Thymus (tissue), 11 donors: ENCODE results near the gene GRIA1. TPM values are rescaled to one million over a fixed set of nuclear protein-coding genes. Genes with fewer than 3 reads are reported as not detected.

Source experiments
- DNase-seq, 9 donors: peaks; one replicate each; pipeline ENCODE4 v3.0.0-alpha.2; 2013; ENCODE audit warnings: low spot score in 9 of 9, low read depth in 6 of 9, missing footprints in 1 of 9
- H3K27ac ChIP-seq, 2 donors: one replicate each; pipeline ENCODE4 v1.5.1; 2013; ENCODE audit warnings: control low read depth in 1 of 2, low read depth in 1 of 2, low read length in 1 of 2, mild to moderate bottlenecking in 1 of 2, moderate library complexity in 1 of 2
- H3K27me3 ChIP-seq, 2 donors: one replicate each; pipeline ENCODE4 v1.5.1; 2013; ENCODE audit warnings: low read length in 1 of 2; ENCODE audit not compliant: control insufficient read depth in 2 of 2, insufficient read depth in 1 of 2
- H3K36me3 ChIP-seq, 2 donors: one replicate each; pipeline ENCODE4 v1.5.1; 2013; ENCODE audit warnings: low read length in 1 of 2, mild to moderate bottlenecking in 1 of 2, moderate library complexity in 1 of 2; ENCODE audit not compliant: control insufficient read depth in 2 of 2, insufficient read depth in 2 of 2
- H3K4me1 ChIP-seq, 2 donors: one replicate each; pipeline ENCODE4 v1.5.1; 2013; ENCODE audit warnings: low read length in 2 of 2; ENCODE audit not compliant: control insufficient read depth in 2 of 2, insufficient read depth in 2 of 2
- H3K4me3 ChIP-seq, 2 donors: one replicate each; pipeline ENCODE4 v1.5.1; 2013; ENCODE audit warnings: low read length in 2 of 2, control low read depth in 1 of 2, mild to moderate bottlenecking in 1 of 2
- H3K9me3 ChIP-seq, 2 donors: one replicate each; pipeline ENCODE4 v1.5.1; 2013; ENCODE audit warnings: low read length in 1 of 2, mild to moderate bottlenecking in 1 of 2; ENCODE audit not compliant: control insufficient read depth in 2 of 2, insufficient read depth in 1 of 2
- WGBS: extraction: QIAGEN DNeasy Blood & Tissue Kit; methylation state at CpG from one replicate; pipeline ENCODE4 v1.1.7; 2013; 5-methylcytosine and 5-hydroxymethylcytosine counted together
- polyA plus RNA-seq: library from polyadenylated mRNA; stranded (reverse); fragments of 200-250 nt; gene quantifications from one replicate; pipeline ENCODE4 v1.2.3, GENCODE V29; 2013
- total RNA-seq: library from RNA; stranded (reverse); fragments of 120-200 nt; gene quantifications from one replicate; pipeline ENCODE4 v1.2.4, GENCODE V29; 2013
- donor health status: healthy.

Gene GRIA1
- total and polyA plus RNA-seq, 2 donors, result 0.14 to 0.18 TPM

DNA sequence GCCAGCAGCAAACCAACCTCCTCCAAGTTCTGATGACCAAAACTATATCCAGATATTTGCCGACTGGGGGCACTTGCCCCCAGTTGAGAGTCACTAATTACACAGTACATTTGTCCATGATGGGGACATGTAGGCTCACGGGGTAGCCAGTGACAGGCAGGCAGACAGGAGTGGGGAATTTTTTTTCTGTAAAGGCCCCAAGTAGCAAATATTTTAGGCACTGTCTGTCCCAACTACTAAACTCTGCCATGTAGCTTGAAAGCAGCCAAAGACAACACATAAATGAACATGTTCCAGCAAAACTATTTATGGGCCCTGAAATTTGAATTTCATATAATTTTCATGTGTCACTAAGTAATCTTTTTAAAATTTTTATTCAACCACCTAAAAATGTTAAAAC is 80.7 kb downstream of the GRIA1 start:
- Histone ChIP-seq H3K27ac (no peak overlapping the region), H3K4me3 (no peak overlapping the region), H3K9me3 (no peaks in the 10 kb centered on the region), H3K36me3 (no peaks in the 10 kb centered on the region), H3K27me3 (no peaks in the 10 kb centered on the region), H3K4me1 (no peaks in the 10 kb centered on the region)
- DNase-seq, result no peak
- 92% methylated on average over 2 of the region's 2 CpGs for WGBS

GRCh38 chr5:153572411-153573145 is 82.1 kb downstream of the GRIA1 start:
- 91% methylated on average over 8 of the region's 8 CpGs for WGBS
- DNase-seq, result no peak

DNA sequence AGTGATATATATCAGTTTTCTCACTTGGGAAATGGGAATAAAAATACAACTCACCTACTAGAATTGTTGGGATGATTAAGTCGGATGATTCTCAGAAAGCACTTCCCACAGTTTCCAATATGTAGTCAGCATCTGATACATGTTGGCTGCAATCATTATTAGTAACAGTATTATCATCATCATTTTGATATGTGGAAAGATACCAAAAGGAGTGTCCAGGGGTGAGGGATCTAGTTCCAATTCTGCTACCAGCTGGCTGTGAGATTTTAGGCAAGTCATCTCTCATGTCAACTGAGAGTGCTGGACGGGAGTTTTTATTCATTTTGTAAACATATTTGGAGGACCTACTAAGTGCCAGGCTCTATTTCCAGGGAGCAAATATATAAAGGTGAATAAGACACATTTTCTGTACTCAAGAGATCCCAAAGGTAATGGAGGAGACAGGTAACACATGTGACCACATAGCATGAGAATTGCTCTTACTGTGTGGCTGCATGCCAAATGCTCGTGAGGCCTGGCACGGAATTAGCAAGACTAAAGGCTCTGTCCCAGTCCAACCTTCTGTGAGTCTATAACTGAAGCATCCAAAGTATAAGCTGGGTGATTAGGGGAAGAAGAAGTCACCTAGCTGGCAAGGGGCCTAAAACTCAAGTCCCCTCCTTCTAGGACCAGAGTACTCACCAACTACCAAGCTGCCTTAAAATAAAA is 83.0 kb downstream of the GRIA1 start:
- H3K4me1 ChIP-seq, result no peaks in the 10 kb centered on the region
- no peak overlapping the region for H3K27ac ChIP-seq
- H3K9me3 ChIP-seq, result no peaks in the 10 kb centered on the region
- no peak for DNase-seq
- WGBS, result 92% methylated on average over 4 of the region's 4 CpGs
- H3K27me3 ChIP-seq, result no peaks in the 10 kb centered on the region
- H3K36me3 ChIP-seq, result no peaks in the 10 kb centered on the region
- H3K4me3 ChIP-seq, result no peak overlapping the region

More at GRCh38 chr5:153572411-153573145, 82.1 kb downstream of the GRIA1 start:
- Histone ChIP-seq H3K36me3 (no peaks in the 10 kb centered on the region), H3K27ac (no peak overlapping the region), H3K4me3 (no peak overlapping the region), H3K27me3 (no peaks in the 10 kb centered on the region), H3K4me1 (no peaks in the 10 kb centered on the region), H3K9me3 (no peaks in the 10 kb centered on the region)

GRCh38 chr5:153584126-153584959 is 93.9 kb downstream of the GRIA1 start:
- H3K9me3 ChIP-seq, result no peaks in the 10 kb centered on the region
- no peaks in the 10 kb centered on the region for H3K4me1 ChIP-seq
- no peak overlapping the region for H3K27ac ChIP-seq
- H3K27me3 ChIP-seq, result no peaks in the 10 kb centered on the region
- no peak for DNase-seq
- no peaks in the 10 kb centered on the region for H3K36me3 ChIP-seq
- no peak overlapping the region for H3K4me3 ChIP-seq
- 69% methylated on average over 4 of the region's 4 CpGs for WGBS

DNA sequence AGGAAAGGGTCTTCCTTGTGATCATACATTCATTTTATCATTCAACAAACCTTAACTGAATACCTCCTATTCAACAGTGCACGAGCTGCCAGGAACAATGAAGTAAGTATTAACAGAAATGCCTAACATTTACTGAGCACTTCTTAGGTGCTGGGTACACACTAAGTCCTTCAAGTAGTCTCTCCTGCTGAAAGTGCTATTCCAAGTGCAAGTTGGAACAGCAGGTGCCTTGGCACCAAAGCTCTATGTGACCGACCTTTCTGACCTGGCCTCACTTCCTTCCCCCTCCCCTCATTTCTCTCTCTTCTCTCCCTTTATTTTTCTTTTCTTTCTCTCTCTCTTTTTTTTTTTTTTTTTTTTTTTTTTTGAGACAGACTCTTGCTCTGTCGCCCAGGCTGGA is 94.5 kb downstream of the GRIA1 start:
- no peaks in the 10 kb centered on the region for H3K27me3 ChIP-seq
- no peaks in the 10 kb centered on the region for H3K4me1 ChIP-seq
- no peaks in the 10 kb centered on the region for H3K9me3 ChIP-seq
- no peaks in the 10 kb centered on the region for H3K36me3 ChIP-seq
- H3K4me3 ChIP-seq, result no peak overlapping the region
- DNase-seq, result no peak
- 87% methylated on average over 3 of the region's 3 CpGs for WGBS
- H3K27ac ChIP-seq, result no peak overlapping the region

GRCh38 chr5:153585622-153586277 is 95.3 kb downstream of the GRIA1 start:
- H3K4me1 ChIP-seq, result no peaks in the 10 kb centered on the region
- H3K9me3 ChIP-seq, result no peaks in the 10 kb centered on the region
- H3K36me3 ChIP-seq, result no peaks in the 10 kb centered on the region
- H3K27ac ChIP-seq, result no peak overlapping the region
- WGBS, result 48% methylated on average over 2 of the region's 2 CpGs
- H3K4me3 ChIP-seq, result no peak overlapping the region
- no peak for DNase-seq
- no peaks in the 10 kb centered on the region for H3K27me3 ChIP-seq

DNA sequence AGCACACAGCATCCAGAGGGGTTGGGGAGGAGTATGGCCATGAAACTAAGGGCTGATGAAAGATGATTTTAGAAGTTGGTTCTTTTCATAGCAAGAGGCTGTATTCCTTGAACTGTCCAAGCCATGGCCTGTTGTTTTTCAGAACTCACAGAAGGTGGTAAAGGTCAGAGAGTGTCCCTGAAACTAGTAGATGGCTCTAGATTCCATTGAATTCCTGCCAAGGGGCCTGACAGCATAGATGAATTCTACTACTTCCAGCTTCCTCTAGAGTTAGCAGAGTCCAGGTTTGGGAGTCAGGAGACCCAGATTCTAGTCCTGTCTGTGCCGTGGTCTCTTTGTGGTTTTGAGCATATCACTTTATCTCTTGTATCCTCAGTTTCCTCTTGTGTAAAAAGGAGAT is 101.6 kb downstream of the GRIA1 start:
- Histone ChIP-seq H3K4me3 (no peak overlapping the region), H3K27me3 (no peaks in the 10 kb centered on the region), H3K36me3 (no peaks in the 10 kb centered on the region), H3K4me1 (no peaks in the 10 kb centered on the region), H3K9me3 (no peaks in the 10 kb centered on the region), H3K27ac (no peak overlapping the region)
- 41% methylated on average over 1 of the region's 1 CpG for WGBS
- no peak for DNase-seq

DNA sequence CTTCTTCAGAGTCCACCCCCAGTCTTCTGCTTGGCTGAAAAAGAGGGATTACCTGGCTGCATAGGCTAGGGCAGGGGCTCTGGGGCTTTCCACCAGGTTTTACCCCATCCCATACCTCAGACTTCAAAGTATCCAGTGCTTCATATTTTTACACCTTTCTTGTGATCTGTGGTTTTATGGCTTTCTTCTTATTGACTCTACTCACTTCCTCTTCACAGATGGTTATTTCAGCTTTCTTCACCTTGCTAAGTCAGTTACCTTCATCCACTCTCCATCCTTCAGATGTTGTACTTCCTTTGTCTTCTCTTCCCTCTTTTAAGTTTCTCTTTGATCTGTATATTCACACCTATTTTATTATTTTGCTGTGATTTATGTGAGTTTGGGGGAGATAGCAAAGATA is 104.3 kb downstream of the GRIA1 start:
- DNase-seq, result no peak
- no peaks in the 10 kb centered on the region for H3K27me3 ChIP-seq
- H3K36me3 ChIP-seq, result no peaks in the 10 kb centered on the region
- no peaks in the 10 kb centered on the region for H3K9me3 ChIP-seq
- no peaks in the 10 kb centered on the region for H3K4me1 ChIP-seq
- no peak overlapping the region for H3K4me3 ChIP-seq
- H3K27ac ChIP-seq, result no peak overlapping the region

- no peak overlapping the region for H3K27ac ChIP-seq
- H3K9me3 ChIP-seq, result no peaks in the 10 kb centered on the region
Measured at GRCh38 chr5:153598099-153598498, 107.6 kb downstream of the GRIA1 start.

More at GRCh38 chr5:153598099-153598498, 107.6 kb downstream of the GRIA1 start:
- no peak overlapping the region for H3K4me3 ChIP-seq
- H3K4me1 ChIP-seq, result no peaks in the 10 kb centered on the region
- no peaks in the 10 kb centered on the region for H3K27me3 ChIP-seq
- no peaks in the 10 kb centered on the region for H3K36me3 ChIP-seq
- no peak for DNase-seq
